NCI-H2107 treated with DMSO at 0.1 percent for 48 hours (cell line): ENCODE measurements around the gene FH.

Experiments used
- DNase-seq: peaks from one replicate; lab custom pipeline; 2025; ENCODE audit not compliant: unreplicated experiment; lab: John Stamatoyannopoulos, UW

The FH gene

DNA sequence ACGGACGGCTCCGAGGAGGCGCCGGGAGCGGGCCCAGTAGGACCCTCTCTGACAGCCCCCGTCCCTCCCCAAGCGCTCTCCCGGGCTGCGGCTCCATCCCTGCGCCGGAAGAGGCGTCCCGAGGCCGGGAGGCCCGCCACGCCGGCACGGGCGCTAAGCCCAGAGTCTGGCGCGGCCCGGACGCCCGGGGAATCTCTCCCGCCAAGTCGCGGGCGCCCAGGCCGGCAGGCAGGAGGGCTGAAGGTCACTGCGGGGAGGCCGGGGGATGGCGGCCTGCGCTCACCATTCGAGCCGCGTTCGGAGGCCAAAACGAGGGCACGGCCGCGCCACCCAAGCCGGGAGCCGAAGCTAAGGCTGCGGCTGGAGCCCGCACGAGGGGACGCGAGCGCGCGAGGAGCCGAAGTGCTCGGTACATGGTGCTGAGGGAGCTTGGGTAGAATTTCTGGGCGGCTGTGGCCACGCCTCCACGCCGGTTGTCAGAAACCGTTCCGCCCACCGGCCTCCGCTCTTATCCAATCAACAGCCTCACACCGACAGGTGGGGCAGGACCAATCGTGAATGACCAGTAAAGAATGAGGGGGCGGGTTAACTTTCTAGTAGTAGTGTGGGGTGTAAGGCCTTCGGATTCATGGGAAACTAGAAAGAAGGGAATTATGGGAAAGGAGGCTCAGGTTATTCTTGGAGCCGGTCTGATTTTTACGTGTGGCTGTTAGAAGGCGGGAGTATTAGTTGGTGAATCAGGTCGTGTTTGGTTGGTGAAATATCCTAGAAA, at the start of gene FH:
FH (minus strand) TSS at position 448 of the 772 bp plus-strand sequence; CDS start at position 415, 33 bp downstream.
- peak; percentile 100 for DNase-seq

DNA sequence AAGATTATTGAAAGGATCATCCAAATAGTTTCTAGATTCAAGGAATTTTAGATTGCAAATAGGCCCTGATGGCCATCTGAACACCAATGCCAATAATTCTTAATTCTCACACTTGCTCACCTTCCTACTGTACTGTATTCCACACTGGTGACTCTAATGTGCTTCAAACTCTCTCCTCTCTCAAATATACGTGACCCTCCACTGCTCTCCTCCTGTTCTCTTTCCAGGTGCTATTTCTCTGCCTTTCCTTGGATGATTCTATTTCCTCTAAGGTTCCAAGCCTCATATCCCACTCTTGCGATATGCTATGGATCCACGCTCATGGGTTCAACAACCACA, 41.3 kb upstream of the FH start:
- DNase-seq = no peak

DNA sequence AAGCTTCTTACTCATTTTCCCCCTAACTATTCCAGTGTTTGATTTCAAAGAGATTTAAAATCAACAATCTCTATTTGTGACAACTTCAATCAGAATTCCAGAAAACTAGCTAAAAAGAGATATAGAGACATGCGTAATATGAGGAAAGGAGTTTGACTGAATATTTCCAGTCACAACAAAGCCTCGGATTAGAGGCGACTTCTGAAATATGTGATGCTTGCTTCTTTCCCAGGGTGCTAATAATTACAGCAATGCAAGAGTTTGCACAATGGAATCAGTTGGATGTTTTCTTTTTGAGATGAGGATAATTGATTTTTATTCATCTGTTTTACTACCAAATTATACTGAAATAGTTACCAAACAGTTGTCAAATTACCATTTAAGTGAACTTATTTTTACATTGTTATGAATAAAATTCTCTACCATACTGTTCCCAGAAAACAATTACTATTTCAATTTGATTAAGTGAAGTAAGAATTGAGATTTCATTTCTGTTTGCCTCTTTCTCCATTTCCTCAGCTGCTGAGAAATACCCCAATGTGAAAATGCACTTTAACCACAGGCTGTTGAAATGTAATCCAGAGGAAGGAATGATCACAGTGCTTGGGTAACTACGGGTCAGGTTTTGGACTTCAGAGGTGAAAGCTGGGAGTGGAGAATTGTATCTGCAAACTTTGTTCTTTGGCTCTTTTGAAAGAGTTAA, 40.7 kb upstream of the FH start:
- no peak for DNase-seq

DNA sequence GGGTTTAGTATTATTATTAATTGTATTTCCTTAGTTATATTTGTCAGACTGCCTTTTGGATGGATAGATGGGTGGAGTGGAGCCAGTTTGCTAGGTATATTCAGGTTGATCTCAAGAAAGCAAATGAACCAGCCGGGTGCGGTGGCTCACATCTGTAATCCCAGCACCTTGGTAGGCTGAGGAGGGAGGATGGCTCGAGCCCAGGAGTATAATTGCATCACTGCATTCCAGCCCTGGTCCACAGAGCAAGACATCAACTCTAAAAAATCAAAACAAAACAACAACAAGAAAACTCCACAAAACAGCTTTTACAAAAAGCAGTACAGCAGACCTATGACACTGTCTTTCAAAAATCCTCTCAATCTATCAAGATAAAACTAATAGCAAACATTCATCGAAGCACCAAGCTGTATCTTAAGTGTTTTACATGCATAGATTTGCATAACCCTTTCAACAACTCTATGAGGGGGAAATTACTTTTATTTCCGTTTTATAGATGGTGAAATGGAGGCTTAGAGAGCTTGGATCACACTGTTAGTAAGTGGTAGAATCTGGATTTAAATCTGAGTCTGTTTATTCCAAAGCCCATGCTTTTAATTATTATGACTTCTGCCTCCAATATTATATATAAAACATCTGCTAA, 38.1 kb upstream of the FH start:
- no peak for DNase-seq

DNA sequence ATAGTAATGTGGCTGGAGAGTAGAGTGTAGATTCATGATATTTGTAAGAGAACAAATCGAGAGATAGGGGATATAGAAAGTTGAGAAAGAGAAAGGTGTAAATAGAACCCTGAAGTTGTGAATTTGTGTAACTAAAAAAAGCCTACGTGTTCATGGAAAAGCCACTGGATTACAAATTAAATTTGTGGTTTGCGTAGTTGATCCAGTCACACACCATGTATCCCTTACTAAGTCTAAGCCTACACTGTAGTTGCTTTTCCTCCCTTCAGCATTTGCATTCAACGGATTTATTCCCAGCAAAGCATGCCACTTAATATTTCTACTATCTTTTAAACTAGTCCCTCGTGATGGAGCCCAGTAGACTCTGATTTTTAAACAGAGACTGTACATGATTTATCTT, 37.5 kb upstream of the FH start:
- DNase-seq = no peak

DNA sequence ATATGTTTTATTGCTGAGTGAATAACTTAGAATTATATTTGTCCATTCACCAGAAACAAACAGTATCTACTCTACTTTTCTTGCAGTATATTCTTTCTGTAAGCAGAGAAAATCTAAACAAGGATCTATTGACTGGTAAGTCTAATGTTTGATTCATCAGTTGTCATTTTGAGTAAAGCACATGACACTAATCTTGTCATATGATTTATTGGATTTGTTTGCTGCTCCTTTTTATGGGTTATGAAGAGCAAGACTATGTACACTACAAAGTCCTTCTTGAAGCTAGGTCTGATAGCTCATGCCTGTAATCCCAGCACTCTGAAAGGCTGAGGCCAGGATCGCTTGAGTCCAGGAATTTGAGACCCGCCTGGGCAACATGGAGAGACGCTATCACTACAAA, 36.0 kb upstream of the FH start:
- DNase-seq = no peak

DNA sequence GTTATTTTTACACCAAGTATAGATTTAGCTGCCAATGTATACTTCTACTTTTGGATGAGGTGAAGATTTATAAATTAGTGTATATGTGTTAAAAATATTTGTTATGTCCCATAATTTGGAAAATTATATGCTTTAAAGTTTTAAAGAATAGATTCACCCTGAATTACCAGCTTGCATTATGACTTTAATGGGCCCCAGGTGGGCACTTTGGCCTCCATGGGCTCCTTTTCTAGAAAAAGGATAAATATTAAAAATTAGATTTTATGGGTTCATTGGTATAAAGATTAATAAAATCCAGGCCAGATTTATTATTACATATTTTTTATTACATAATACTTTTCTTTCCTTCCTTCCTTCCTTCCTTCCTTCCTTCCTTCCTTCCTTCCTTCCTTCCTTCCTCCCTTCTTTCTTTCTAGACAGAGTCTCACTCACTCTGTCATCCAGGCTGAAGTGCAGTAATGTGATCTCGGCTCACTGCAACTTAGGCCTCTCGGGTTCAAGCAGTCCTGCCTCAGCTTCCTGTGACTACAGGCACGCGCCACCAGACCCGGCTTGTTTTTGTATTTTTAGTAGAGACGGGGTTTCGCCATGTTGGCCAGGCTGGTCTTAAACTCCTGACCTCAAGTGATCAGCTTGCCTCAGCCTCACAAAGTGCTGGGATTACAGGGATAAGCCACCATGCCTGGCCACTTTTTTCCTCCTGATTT, 34.5 kb upstream of the FH start:
- no peak for DNase-seq

DNA sequence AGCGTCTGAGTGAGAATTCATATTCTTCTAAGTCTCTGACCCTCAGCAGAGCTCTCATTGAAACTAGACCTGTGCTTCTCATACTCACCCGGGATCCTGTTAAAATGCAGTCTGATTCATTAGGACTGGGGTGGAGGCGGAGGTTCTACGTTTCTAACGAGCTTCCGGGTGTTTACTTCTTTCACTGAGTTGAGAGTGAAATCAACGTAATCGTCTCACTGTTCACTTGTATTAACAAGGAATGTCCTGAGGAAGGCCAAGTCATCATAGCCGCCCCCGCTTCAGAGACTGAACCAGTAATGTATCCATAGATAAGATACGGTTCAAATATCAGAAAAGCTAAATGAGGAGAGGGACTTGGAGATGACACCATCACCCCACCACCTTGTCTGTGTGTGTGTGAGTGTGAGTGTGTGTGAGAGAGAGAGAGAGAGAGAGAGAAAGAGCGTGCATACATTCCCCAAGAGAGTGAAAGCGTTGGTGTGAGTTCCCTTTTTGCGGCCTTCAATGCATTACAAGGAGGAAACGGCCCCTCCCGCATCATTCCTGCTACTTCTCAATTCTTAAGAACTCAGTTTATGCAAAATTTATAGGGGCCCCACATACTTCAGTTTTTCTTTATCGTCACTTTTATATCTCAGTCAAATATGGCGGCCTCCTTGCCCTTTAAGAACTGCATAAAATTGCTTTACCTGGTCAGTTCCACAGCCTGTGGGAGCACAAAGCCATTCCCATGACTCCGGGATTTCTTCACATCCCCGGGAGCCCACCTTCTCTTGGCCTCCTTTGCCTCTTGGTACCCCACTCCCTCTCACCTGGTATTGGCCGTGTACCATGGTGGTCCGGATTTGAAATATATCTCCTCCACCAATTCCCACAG, 32.4 kb upstream of the FH start:
- no peak for DNase-seq

DNA sequence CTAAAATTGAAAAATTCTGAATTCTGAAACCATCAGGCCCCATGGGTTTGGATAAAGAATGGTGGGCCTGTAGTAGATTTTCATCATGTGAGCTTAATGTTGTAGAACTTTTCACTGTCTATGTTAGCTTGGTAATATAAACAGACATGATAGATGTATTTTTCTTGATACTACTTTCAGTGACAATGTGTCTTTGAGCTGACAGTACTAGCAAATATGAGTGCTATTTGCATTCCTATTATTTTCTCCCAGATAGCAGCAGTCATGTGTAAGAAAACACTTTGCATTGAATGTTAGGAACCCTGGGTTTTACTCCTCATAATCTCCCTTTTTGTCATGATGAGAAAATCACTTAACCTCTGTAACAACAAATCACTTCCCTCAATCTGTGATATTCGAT, 30.8 kb upstream of the FH start:
- DNase-seq = no peak

DNA sequence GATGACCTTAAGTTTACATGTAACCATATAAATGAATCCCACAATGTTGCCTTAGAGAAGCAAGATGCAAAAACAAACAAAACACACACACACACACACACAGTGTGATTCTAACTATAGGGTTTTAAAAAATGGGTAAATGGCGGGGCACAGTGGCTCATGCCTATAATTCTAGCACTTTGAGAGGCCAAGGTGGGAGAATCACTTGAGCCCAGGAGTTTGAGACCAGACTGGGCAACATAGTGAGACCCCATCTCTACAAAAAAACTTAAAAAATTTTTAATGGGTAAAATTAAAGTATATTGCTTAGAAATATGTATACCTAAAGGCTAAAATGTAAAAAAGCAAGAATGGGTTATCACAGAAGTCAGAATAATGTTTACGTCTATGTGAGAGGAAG, 28.5 kb upstream of the FH start:
- no peak for DNase-seq

DNA sequence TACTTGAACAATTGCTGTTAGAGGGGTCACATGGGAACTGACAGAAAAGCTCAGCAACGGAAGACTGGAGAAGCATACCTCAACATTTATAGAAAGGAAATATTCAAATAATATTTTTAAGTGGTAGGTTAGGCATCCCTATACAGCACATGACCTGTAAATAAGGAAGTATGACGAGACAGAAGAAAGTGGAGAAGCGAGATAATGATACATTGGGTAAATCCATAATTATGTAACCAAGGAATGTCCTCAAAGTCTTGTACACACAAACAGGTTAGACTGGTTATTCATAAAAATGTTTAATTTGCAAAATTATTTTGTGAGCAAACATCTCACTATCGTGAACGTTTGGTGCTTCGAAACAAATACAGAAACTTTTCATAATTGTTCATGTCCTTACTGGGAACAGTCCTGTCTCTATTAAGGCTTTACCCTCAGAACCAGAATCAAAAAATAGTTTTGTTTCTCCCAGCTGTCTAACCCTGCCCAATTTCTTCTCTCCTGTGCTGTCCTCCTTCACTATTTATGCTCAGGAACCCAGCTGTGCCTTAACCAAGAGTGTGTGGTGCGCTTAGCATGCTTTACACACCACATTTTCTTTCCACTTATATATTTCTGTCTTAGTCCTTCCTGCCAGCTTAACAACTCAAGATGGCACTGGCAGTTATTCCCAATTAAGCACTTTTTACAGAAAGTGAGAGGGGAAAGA, 22.8 kb upstream of the FH start:
- no peak for DNase-seq

DNA sequence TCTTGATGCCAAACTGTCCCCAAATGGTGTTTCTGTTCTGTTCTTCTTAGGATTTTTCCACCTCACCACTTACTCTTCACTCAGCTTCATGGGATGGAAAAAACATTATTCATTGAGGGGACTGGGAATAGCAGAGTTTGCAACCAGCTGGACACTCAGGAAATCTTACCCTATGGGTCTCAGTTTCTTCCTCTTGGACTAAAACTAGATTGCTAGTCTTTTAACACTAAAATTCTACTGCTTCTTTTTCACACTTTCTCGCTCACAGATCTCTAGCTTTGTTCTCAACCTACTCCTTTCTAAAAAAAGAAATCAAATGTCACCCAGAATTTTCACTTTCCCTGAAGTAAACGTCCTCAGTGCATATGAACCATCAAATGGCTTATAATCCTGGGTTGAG, 17.4 kb upstream of the FH start:
- no peak for DNase-seq

DNA sequence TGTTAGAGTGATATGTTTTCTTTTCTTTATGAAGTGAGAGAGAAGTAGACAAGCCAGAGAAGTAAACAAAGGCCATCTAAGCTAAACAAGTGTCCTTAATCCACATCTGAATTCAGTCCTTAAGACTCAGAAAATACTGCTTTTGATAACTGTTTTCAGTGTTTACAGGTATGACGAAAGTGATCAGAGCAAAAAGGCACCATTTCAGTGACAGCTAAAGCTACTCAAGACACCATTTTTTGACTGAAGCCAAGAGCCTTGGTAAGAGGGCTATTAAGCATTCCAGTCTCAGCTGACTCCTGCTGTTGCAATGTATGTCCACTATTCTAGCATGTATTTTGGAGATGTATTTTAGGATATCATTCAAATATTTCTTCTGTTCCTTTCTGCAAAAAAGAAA, 16.7 kb upstream of the FH start:
- DNase-seq = no peak

DNA sequence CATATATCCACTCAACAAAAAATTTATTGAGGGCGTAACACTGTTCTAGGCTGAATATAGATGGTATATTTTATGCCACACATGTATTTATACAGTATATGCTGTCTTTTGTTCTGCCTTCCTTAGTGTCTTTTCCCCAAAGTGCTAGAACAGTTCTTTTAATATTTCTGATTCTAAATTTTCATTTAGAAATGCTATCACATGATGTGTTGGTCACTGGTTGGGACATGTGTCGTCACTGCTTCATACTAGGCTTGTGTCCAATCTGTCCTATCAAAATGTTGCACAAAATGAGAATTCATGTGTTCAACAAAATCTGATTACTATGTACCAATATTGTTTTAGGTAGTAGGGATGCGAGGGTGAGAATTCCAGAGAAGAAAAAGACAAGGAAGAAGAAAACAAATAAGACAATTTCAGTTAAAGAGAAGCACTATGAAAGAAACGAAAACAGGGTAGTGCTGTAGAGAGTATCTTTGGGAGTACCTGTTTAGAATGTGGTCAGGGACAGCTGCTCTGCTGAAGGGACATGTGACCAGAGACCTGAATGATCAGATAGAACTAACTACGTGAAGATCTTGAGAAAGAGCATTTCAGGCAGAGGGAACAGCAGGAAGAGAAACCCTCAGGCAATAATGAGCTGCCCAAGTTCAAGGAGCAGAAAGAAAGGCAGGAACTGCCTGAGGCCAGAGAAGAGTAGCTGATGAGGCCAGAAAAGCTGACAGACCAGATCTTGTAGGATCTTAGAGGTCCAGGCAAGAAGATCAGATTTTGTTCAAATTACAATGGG, 14.0 kb upstream of the FH start:
- DNase-seq = peak; percentile 9

DNA sequence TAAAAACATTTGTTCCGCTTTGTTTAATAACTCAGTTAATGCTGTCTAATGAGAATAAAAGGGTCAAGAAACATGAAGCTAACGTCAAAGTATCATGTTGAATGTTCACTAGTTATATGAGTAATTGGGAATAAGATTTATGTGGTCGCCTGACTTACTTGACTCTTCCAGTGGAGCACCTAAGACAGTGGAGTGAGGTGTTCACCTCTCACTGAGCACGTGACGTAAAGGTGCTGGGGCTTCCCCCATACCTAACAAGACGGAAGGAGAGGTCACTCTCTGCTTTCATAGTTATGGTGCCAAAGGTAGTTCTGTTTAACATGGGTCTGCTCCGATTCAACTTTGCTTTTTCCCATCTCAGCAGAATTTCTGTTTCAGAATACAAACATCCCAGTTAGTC, 13.3 kb upstream of the FH start:
- no peak for DNase-seq

DNA sequence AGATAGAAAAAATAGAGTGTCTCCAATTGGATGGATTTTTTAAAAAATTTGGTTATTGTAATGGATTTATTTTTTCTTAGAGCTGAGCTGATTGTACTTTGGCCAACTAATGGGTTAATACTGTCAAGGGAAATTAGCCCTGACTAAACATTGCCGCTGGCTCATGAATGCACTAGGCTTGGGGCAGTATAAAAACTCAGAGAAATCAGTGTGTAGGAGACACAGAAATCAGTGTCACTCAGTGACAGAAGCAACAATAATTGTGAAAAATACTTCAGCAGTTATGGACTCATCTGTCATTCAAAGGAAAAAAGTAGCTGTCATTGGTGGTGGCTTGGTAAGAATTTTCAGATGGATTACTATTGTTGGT, 12.6 kb upstream of the FH start, which contains the start of gene KMO:
KMO (plus strand) TSS at position 217 of the 370 bp plus-strand sequence; CDS start at position 284, 67 bp downstream.
- peak; percentile 26 for DNase-seq

DNA sequence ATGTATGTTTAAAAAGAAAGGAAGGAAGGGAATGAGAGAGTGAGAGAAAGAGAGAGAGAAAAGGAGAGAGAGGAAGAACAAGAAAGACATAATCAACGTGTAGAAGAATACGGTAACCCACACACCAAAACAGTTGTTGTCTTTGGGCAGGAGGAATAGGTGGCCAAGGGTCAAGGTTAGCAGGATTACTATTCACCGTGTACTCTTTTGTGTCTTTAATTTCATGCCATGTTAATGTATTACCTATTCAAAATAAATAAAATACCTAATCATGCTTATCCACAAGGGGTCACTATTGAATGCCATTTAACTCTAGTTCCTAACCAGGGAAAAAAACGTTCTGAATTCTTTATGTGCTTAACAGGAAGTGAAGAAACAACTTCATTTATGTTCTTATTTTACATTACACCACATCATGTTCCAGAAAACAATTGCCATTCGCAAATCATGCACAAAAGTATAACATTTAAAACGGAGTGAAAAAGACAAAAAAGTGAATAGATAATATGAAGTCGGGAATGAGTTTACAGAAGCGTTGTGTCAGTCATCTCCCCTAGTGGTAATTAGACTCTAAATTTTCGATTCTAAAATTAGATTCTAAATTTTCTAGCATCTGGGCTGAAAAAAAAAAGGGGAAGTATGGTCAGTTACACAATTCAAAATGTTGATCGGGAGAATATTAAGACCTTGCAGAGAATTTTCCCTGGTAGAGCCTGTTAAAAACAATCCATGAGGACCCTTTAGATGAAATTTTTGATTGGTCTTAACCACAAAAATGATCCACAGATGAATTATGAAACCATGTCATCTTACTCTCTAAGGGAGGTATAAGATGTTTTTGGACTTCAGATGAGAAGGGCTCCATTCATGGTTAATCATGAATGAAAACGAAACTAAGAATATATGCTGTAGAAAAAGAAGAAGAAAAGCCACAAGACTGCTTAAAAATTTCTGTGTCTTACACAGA, 11.9 kb upstream of the FH start:
- peak; percentile 96 for DNase-seq

DNA sequence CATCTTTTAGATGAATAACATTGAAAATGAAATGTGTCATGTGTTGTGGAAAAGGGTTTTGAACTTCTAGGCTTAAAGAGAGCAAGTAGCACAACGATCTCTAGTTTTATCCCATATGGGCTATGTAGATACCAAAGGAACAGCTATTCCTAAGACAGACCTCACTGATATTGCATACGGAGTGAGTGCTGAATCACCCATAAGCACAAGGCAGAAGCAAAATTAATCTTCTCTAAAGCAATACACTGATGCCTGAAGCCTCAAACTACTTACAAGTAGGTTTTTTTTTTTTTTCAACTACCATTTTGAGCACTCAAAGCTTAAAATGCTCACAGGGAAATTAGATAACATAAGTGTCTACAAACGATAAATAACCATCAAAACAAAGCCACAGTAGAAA, 7.6 kb upstream of the FH start:
- no peak for DNase-seq
